Activated T-cell treated with anti-CD3 and anti-CD28 coated beads, Interleukin-2, amount 50 U/mL, for 1 hour (primary cell): Measurements from ENCODE around the gene TUBB3.
"Not testable (repeated sequence)": the region's sequence is repeated elsewhere in the genome, so short reads cannot be mapped to it uniquely, and the experiment has no call there.

Experiments
- DNase-seq: peaks from one replicate; pipeline ENCODE4 v3.0.0-alpha.2; 2020

TUBB3 gene

GRCh38 chr16:89922884-89923639 is at the start of gene TUBB3:
Gene TUBB3, plus strand, starts transcription at chr16:89923342. Its CDS starts 60 bp downstream, at chr16:89923402.
- DNase-seq: peak; percentile 38

DNA sequence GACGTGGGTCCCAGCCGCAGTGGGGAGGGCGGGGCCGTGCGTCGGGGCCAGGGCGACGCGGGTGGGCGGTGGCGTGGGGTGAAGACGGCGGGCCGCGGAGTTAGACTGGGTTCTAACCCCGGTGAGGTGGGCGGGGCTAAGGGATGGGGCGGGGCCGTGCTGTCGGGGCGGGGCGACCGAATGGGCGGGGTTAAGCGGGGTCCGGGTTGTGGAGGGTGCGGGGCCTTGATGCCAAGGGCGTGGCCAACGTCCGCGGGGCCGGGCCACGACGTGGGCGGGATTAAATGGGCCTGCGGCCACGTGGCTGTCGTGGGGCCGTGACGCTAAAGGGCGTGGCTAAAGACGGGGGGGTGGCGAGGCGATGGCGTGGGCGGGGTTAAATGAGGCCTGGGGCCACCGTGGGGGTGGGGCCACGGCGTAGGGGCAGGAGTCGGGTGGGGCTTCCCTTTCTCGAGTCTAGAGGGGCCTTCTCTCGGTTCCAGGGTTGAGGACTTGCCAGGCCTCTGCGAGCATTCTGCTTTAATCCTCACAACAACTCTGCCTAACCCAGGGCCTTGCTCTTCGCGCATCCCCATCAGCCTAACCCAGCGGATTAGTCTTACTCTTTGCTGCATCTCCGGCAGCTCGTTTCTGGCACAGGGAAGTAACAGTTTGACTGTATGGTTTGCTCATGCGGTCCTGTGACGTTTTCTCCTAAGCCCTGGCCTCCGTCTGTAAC is 49.0 kb upstream of the TUBB3 start:
- DNase-seq: peak; percentile 97

- DNase-seq: not testable (repeated sequence)
Measured at GRCh38 chr16:89879123-89879522, 44.0 kb upstream of the TUBB3 start.

- no peak for DNase-seq
Measured at GRCh38 chr16:89880477-89881367, 42.4 kb upstream of the TUBB3 start.

DNA sequence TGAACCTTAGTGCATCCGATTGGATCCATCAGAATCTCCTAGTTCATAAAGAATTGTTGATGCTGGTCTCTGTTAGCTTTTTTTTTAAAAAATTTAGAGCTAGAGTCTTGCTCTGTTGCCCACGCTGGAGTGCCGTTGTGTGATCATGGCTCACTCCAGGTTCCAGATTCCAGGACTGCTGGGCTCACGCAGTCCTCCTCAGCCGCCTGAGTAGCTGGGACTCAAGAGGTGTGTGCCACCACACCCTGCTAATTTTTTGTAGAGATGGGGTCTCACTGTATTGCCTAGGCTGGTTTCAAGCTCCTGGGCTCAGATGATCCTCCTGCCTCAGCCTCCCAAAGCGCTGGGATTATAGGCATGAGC is 41.8 kb upstream of the TUBB3 start:
- no peak for DNase-seq

- DNase-seq: no peak
Measured at GRCh38 chr16:89883346-89884040, 39.6 kb upstream of the TUBB3 start.

GRCh38 chr16:89884041-89884421 is 39.1 kb upstream of the TUBB3 start:
- DNase-seq: no peak

GRCh38 chr16:89887243-89887642 is 35.9 kb upstream of the TUBB3 start:
- DNase-seq: no peak

- no peak for DNase-seq
Measured at GRCh38 chr16:89890200-89890599, 32.9 kb upstream of the TUBB3 start.

- no peak for DNase-seq
Measured at GRCh38 chr16:89890886-89891657, 32.1 kb upstream of the TUBB3 start.

- no peak for DNase-seq
Measured at GRCh38 chr16:89892055-89892630, 31.0 kb upstream of the TUBB3 start.

DNA sequence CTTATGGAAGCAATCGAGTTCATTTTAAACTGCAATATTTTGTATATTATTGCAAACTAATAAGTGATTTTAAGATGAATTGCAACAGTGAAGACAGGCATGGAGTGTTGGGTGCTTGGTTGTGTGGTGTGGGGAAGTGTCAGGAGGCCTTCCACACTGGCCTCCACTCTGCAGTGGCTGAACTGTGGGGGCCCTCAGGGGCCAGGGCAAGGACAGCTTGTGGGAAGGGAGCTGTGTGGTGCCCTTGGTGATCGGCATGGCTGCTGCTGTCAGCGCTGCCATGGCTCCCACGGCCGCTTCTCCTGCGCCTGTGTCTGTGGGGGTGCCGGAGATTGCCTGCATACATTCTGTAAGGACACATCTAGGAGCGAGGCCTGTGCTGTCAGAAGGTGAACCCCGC is 30.5 kb upstream of the TUBB3 start:
- DNase-seq: no peak

- no peak for DNase-seq
Measured at GRCh38 chr16:89893642-89894548, 29.2 kb upstream of the TUBB3 start.

DNA sequence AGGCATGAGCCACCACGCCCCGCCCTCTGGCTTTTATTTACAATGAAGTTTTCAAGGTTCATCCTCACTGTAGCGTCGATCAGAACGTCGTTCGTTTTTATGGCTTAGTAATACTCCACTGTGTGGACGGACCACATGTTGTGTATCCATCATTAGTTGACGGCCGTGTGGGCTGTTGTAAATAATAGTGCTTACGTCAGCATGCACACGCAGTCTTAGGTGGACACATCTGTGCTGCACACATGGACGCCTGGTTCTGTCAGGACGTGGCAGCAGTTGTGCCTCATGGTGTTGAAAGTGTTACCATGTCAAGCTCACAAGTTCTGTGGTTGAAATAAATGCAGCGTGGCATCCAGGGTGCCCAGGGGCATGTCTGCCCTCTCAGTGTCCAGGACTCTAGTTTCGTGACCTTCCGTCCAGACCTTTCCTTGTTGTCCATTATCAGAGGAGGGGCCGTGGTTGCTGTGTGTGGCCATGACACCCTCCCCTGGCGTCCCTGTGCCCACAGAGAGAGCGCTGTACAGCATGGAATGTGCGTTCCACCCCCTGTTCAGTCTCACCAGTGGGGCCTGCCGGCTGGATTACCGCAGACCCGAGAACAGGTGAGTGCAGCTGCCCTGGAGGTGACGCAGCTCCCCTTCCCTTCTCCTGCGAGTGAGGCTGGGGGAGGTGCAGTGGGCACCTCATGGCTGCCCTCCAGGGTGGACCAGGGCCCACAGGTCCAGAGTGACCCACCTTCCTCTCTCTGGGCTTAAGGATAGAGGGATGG is 27.5 kb upstream of the TUBB3 start:
- DNase-seq: no peak

DNA sequence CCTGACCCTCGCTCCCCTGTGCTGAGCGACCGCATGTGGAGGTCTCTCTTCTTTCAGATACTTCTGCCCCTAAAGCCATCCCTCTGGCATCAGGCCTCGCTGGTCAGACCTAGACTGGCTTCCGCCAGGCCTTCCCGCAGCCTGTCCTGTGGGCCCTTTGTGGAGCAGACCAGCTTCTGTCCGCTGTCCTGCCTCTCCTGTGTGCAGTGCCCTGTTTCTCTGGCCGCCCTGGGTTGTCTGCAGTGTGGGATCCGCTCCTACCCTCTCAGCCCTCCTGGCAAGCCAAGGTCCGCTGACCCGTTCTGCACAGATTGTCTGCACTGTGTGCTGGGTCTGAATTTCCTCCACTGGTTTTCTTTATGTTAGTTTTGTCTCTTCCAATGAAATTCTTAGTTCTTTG is 25.9 kb upstream of the TUBB3 start:
- DNase-seq: no peak

DNA sequence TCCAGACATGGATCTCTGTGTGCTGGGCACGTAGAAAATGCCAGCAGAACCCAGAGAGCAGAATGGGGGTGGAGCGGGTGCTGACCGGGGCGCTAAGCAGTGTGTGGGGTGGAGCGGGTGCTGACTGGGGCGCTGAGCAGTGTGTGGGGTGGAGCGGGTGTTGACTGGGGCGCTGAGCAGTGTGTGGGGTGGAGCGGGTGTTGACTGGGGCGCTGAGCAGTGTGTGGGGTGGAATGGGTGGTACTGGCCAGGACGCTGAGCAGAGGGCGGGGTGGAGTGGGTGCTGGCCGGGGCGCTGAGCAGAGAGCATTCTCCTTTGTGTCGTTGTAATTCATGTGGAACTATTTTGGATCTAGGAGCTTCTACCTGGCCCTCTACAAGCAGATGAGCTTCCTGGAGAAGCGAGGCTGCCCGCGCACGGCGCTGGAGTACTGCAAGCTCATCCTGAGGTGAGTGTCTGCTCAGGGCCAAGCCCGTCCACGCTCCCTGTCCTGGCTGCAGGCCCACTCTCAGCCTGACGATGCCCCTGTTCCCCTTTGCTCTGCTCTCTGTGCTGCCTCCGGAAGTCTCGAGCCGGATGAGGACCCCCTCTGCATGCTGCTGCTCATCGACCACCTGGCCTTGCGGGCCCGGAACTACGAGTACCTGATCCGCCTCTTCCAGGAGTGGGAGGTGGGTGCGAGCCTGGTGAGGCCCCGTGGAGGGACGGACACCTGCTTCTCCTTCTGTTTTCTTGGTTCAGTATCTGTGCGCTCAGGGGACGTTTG is 24.8 kb upstream of the TUBB3 start:
- no peak for DNase-seq

- DNase-seq: no peak
Measured at GRCh38 chr16:89899879-89900481, 23.2 kb upstream of the TUBB3 start.

DNA sequence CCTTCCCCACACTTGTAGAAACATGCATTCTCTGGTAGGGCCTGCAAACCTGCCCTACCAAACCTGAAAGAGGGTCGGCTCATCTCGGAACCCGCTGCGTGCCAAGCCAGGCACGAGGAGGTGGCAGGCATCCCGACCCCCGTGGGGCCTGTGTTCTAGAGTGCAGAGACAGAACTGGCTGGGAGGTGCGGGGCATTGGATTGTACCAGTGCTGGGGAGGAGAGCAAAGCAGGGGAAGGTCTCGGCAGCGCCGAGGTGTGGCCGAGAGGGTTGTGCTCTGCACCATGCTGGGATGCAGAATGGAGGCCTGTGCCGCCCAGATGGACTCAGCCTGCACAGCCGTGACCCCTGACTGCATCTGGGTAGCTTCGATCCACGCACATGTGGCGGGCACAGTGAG is 22.3 kb upstream of the TUBB3 start:
- DNase-seq: no peak

DNA sequence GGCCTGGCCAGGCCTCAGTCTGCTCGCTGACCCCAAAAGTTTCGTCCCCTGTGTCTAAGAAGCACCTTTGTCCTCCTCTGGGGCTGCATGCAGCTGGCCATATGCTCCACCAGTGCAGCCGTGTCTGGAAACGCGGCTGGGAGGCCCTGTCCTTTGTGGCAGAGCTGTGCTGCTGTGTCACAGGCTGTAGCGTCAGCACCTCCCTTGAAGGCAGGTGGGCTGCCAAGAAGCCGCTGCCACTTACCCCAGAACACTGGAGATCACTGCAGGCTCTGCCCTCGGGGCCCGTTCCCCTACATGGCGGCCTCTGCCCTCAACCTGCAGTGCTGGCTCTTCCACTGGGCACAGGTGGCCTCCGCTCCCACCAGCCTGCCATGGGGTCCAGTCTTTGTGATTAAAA is 20.2 kb upstream of the TUBB3 start:
- DNase-seq: no peak
